HG03354 (cell line): ENCODE data around the gene ARSA.

Experiments
- ATAC-seq: cut with Tn5 transposase; IDR thresholded peaks from one replicate; pipeline ENCODE4 v1.9.1; 2021; ENCODE audit warnings: mild to moderate bottlenecking; ENCODE audit not compliant: unreplicated experiment, poor library complexity, severe bottlenecking

The ARSA gene

GRCh38 chr22:50583294-50583861 lies 44.6 kb downstream of the ARSA start:
- peak; percentile 34 for ATAC-seq

- peak; percentile 87 for ATAC-seq
Observed at GRCh38 chr22:50582493-50583293, 45.3 kb downstream of the ARSA start, which contains the start of gene CHKB. TSS of gene CHKB (minus strand) at chr22:50582849. CDS start at chr22:50582781, 68 bp downstream.

DNA sequence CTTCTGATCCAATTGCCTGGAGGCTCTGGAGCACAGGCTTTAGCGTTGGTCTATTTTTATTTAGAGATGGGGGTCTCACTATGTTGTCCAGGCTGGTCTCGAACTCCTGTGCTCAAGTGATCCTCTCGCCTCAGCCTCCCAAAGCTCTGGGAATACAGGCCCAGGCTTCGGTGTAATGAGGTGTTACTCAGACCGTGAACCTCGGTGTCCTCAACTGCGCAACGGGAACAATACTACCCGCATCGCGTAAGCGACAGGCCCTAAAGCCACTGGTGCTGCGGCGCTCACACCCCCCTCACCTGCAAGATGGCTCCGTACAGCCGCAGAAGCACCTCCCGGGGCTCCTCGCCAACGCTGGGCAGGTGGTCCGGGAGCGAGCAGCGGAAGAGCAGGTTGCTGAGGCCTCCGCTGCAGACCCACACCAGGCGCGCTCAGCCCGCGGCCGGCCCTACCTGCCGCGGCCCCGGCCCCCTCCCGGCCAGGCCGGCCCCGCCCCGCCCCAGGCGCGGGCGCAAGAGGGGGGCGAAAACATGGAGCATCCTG lies 45.9 kb downstream of the ARSA start:
- peak; percentile 29 for ATAC-seq

- ATAC-seq: no peak
Observed at GRCh38 chr22:50581031-50581949, 46.7 kb downstream of the ARSA start.

DNA sequence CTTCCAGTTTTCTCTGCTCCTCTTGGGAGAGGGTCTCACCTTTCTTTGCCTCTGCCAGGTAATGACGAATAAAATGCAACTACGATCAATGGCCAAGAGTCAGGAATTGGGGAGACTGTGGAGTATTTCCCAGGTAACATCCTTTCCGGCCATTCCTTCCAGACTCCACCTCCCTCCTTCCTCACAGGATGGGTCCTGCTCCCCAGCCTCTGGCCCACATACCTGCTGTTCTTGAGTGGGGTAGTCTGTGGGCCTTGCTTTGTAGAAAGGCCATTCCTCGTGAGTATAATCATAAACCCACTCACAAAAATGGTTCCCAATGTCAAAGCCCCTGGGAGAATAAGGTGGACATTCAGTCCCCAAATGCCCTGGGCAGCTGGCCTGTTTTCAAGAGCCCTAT lies 48.2 kb downstream of the ARSA start:
- no peak for ATAC-seq

DNA sequence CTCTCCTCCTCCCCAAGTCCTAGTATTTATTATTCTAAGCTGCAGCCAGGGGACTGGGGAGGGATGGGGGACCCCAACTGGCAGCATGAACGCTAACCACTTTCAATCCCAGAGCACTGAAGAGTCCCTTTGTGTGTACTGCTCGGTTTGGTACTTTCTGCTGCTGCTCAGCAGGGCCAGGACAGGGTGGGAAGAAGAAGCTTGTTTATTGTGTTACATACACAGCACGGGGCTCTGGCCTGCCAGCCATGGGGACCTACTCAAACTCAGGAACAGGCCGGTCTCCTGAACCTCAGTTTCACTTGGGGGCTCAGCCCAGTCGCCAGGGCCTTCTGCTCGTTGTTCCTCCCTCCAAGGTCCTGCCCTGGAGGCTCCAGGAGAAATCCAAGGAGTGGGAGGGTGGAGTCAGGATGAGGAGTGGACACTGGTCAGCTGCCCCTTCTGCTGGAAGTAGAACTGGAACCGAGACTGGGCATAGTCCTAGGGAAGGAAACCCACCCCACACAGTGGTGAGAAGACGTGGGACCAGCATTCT lies 49.1 kb downstream of the ARSA start:
- no peak for ATAC-seq

DNA sequence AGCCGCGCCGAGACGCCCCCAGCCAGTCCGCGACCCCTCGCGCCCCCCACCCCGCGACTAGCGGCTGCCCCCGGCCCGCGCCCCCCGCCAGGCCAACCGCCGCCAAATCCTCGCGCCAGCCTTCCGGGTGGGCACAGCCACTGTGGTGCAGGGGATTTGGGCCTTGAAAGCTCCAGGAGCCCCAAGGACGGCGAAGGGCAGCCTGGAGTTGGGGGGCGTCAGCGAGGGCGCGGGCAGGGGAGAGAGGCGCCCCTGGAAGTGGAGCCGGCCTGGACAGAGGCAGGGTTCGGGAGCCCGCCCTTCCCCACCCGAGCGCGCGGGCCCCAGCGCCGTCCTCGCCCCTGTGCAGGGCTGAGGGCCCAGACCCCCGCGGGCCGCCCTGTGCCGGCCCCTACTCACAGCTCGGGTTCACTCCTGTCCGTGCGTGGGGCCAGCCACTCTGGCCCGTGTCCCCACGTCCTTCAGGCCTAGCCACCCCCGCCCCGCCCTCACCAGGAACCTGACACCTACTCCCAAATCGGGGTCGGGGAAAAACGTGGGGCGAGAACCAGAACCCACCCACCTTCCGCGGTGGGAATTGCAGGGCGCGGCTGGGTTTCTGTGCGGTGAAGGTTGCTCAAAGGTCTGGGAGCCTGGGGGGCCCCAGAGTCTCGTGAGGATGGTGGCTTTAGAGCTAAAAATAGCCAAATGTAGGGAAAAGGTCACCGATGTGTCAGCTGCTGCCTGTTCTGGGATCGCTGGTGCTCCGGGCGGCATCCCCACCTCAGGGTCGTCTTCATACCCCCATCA lies 49.8 kb downstream of the ARSA start, which contains the start of gene CPT1B:
Gene CPT1B (minus strand): TSS at position 441 of the 789 bp plus-strand sequence. CDS start 512 bp downstream, outside the sequence.
- ATAC-seq: no peak

GRCh38 chr22:50577697-50577986 lies 50.3 kb downstream of the ARSA start:
- no peak for ATAC-seq

DNA sequence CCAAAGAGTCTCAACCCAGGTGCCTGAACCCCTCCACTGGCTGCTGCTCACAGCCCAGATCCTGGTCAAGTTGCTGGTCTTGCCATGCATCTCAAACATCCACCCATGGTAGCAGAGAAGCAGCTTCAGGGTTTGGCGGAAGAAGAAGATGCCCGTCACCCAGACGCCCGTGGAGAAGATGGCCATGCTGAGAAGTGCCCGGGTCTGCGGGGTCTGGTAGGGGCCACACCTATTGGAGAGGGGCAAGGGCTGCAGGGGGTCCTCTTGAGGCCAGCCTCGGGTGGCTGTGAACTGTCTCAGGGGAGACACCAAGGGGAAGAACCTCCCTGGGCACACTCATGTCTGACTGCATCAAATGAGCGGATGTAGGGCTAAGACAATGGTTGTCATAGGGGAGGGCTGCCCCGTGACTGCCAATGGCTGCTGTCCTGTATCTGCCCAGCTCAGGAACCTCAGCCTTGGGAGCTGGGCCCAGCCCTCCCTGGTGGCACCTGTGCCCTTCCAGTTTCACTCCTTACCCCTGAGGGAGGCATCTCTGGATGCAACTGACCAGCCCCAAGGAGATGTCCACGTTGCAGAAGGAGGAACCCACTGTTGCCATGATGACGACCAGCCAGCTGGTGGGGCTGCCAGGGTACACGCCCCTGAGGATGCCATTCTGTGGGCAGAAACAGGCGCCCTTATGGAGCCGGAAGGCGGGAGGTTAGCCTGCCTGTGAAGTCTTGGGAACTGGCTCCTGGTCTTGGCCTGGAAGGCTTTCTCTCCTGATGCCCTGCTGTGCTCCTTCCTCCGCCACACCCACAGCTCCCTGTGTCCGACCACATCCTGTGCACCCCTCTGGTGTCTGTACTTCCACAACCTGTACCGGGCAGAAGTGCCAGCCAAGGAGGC lies 50.9 kb downstream of the ARSA start:
- ATAC-seq: no peak

DNA sequence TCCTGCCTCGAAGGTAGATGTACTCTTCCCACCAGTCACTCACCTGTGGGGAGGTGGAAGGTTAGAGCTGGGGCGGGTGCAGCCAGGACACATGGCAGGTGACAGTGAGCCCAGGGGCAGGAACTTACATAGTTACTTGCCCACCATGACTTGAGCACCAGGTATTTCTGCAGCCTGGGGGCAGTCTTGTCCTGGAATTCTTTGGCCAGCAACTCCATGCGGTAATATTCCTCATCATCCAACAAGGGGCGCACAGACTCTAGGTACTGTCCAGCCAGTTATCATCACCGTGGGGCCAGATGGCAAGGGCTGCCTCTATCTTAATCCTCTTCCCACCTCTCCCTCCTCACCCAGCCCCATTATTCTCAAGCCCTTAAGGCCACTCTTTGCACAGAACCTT lies 51.9 kb downstream of the ARSA start:
- no peak for ATAC-seq

DNA sequence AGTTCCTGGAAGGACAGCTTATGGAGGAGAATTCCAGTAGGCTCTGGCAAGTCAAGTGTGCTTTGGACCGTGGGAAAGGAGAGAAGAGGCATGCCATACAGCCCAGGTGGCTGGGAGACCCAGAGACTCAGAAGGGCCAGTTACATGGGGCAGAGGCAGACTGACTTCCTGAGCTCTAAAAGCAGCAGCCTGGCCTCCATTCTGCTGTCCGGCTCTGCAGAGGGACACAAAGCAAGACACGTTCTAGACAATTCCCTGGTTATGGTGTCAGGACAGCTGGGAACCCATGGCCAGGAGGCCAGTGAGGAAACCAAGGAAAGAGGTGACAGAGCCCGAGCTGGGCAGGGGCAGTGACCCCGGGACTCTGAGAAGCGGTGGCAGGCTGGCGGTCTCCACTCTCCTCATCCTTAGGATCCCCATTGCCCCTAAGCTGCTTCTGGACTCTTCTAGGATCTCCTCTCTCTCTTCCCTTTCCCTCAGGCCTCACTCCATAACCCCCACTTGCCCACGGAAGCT lies 52.5 kb downstream of the ARSA start:
- no peak for ATAC-seq
